Skeletal muscle satellite cell (primary cell): ENCODE measurements around the gene FUT7.
A peak's percentile ranks its signal among the peaks of the same experiment; 100 is the strongest.

Source experiments
- H3K27me3 ChIP-seq: 2 replicates; pipeline ENCODE4 v1.7.0; 2013; ENCODE audit warnings: low read length; ENCODE audit not compliant: control insufficient read depth, insufficient read depth
- H3K36me3 ChIP-seq: 2 replicates; pipeline ENCODE4 v1.7.0; 2013; ENCODE audit warnings: mild to moderate bottlenecking, control low read depth, low read length; ENCODE audit not compliant: insufficient read depth
- H3K4me1 ChIP-seq: 2 replicates; pipeline ENCODE4 v1.7.0; 2013; ENCODE audit warnings: low read length; ENCODE audit not compliant: control insufficient read depth, insufficient read depth
- H3K4me2 ChIP-seq: 2 replicates; pipeline ENCODE4 v1.7.0; 2013; ENCODE audit warnings: mild to moderate bottlenecking, low read length
- H3K4me3 ChIP-seq: 2 replicates; pipeline ENCODE4 v1.7.0; 2013; ENCODE audit warnings: low read length
- H3K9ac ChIP-seq: 2 replicates; pipeline ENCODE4 v1.7.0; 2013; ENCODE audit warnings: mild to moderate bottlenecking, low read depth, low read length, moderate library complexity
- H3K9me3 ChIP-seq: replicated peaks from 2 replicates; pipeline ENCODE4 v1.7.0; 2013; ENCODE audit warnings: mild to moderate bottlenecking, control low read depth, low read length

The FUT7 gene

DNA sequence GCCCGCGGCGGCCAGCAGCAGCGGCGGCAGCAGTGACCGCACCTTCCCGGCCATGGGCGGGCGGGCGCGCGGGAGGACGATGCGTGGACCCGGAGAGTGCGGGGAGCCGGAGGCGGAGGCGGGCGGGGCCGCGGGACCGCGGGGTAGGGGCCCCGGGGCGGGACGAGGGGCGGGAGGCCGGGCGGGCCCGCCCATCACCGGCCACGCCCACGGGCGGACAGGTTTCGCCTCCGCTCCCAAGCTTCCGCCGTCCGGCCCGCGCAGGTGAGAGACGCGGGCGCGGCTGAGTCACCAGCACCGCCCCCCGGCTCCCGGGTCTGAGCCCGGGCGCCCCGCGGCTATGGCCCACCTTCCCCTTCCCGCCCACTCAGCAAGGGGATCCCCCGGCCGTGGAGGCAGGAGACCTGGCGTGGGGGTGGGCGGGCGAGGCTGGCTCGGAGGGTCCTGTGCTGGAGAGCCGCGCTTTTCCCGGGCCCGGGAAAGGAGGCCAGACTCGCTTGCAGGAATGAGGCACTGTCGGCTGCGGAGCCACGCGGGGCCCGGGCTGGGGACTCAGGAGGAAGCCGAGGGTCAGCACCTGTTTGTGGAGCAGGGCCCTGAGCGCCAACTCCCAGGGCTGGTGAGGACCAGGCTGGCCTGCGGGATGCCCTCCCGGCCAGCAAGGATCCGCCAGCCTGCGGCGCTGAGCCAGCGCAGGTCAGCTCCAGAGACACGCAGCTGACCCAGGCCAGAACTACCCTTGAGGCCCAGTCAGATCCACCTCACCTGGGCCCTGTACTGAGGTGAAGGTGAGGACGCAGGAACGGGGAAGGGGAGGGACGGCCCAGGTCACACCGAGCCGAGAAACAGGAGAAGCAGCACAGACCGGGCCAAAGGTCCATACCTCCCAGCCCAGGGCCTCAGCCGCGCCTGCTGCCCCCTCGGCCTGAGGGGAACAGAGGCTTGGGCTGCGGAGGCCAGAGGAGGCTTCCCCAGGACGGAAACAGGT lies 22.4 kb upstream of the FUT7 start, which contains the start of gene ENTPD2:
Gene ENTPD2, minus strand, starts transcription at position 118 of the 988 bp plus-strand sequence. Its CDS starts 64 bp downstream, at position 54.
- Histone ChIP-seq H3K4me3 (no peak within 1 kb of the TSS), H3K4me2 (no peak within 1 kb of the TSS), H3K36me3 (no peaks in the 10 kb centered on the region), H3K9me3 (no peaks in the 10 kb centered on the region), H3K4me1 (peaks cover 6% of the 10 kb centered on the region), H3K9ac (no peak within 1 kb of the TSS), H3K27me3 (peaks cover 58% of the 10 kb centered on the region)

DNA sequence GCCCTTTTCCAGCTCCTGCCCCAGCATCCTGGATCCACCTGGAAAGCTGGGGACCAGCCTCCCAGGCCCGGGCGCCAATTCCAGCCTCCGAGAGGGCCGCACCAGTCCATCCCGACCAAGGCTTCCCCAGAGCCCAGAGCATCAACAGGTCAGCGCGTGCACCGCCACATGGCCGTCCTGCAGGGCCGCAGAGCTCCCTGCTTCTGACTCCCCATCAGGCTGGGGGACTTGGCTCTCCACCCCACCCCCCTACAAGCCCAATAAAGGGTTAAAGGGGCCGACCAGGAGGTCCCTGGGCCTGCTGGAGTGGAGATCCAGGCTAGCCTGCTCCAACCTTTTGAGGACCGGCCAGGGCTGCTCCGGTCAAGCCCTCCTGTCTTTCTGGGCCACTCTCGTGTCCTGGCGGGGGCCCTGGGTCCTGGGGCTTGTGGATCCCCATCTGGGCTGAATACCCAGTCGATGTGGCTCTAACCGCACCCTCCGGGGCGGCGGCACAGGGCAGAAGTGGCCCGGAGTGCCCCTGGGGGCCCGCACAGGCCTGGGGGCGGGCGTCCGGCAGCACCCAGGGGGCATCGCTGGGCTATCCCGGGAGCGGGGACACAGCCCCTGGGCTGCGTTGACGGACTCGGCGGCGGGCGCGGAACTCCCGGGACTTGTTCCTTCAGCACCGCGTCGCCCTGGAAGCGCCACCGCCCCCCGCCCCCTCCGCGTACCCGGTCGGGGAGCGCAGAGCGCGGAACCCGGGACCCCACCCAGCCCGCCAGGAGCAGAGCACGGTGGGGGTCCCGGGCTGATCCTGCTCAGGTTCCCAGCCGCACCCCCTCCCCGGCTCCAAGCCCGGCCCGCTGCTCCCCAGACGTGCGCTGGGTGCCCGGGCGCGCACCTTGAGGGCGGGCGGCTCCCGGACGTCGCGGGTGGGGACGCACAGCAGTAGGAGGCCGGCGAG lies 21.4 kb upstream of the FUT7 start:
- H3K36me3 ChIP-seq: no peaks in the 10 kb centered on the region
- no peak overlapping the region for H3K4me3 ChIP-seq
- no peaks in the 10 kb centered on the region for H3K9me3 ChIP-seq
- no peak overlapping the region for H3K9ac ChIP-seq
- peaks cover 6% of the 10 kb centered on the region for H3K4me1 ChIP-seq
- H3K27me3 ChIP-seq: peaks cover 54% of the 10 kb centered on the region
- no peak overlapping the region for H3K4me2 ChIP-seq

DNA sequence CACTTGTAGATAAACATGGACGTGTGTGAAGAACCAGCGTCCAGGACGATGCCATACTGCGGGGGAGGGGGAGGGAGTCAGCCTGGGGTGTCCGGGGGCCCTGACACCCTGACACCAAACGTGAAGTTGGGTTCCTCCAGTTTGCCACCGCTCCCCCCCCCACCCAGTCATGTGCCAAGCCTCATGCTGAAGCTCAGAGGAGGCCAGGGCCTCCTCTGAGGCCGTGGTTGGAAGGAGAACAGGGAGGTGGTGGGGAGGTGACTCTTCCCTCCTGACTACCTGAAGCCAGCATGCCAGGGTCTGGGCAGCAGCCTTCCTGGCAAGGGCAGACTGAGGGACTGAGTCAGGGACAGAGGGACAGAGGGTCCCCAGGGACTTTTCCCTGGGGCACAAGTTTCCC lies 20.4 kb upstream of the FUT7 start:
- Histone ChIP-seq H3K4me1 (peaks cover 6% of the 10 kb centered on the region), H3K9me3 (no peaks in the 10 kb centered on the region), H3K4me2 (no peak overlapping the region), H3K27me3 (peaks cover 61% of the 10 kb centered on the region), H3K4me3 (no peak overlapping the region), H3K36me3 (no peaks in the 10 kb centered on the region), H3K9ac (no peak overlapping the region)

DNA sequence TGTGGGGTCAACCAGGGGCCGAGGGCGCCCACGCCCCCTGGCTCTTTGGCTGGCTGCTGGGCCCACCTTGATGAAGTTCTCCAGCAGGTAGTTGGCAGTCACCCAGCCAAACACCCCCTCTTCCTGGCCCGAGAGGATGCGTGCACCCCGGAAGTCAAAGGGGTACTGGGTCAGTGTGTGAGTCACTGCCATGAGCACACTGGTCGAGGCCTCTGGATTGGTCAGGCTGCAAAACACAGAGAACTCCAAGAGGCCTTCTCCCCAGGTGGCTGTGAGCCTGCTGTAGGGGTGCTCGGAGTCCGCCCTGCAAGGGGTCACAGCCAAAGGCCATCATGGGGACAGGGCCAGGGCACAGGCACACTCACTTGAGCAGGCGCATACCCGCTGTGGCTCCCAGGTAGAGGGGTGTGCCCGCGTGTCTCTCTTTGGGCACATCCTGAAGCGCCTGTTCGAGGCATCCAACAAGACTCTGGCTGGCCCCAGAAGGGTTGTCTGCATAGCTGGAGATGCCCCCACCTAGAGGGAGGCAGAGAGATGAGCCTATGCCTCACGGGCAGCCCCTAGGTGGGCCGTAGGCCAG lies 19.3 kb upstream of the FUT7 start:
- no peak overlapping the region for H3K9ac ChIP-seq
- no peaks in the 10 kb centered on the region for H3K36me3 ChIP-seq
- peaks cover 58% of the 10 kb centered on the region for H3K27me3 ChIP-seq
- no peak overlapping the region for H3K4me3 ChIP-seq
- H3K4me1 ChIP-seq: peaks cover 9% of the 10 kb centered on the region
- no peak overlapping the region for H3K4me2 ChIP-seq
- H3K9me3 ChIP-seq: no peaks in the 10 kb centered on the region

DNA sequence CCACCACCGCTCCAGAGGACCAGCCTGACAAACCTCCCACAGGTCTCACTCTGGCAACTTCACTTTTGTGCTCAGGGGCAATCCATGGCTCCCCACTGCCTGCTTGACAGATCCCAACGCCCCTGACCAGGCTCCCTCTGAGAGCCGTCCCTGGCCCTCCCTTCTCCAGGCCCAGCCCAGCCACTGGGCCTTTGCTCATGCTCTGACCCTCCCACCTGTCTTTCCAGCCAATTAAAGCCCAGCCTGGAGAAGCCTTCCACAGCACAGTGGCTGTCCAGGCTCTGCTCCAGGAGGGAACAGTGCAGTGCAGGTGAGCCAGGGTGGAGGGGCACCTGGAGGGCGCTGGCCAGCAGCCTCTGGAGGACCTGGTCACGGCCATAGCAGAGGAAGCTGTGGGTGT lies 18.7 kb upstream of the FUT7 start:
- H3K9ac ChIP-seq: no peak overlapping the region
- no peaks in the 10 kb centered on the region for H3K9me3 ChIP-seq
- H3K4me2 ChIP-seq: no peak overlapping the region
- H3K4me1 ChIP-seq: peaks cover 7% of the 10 kb centered on the region
- peaks cover 52% of the 10 kb centered on the region for H3K27me3 ChIP-seq
- no peaks in the 10 kb centered on the region for H3K36me3 ChIP-seq
- H3K4me3 ChIP-seq: no peak overlapping the region

DNA sequence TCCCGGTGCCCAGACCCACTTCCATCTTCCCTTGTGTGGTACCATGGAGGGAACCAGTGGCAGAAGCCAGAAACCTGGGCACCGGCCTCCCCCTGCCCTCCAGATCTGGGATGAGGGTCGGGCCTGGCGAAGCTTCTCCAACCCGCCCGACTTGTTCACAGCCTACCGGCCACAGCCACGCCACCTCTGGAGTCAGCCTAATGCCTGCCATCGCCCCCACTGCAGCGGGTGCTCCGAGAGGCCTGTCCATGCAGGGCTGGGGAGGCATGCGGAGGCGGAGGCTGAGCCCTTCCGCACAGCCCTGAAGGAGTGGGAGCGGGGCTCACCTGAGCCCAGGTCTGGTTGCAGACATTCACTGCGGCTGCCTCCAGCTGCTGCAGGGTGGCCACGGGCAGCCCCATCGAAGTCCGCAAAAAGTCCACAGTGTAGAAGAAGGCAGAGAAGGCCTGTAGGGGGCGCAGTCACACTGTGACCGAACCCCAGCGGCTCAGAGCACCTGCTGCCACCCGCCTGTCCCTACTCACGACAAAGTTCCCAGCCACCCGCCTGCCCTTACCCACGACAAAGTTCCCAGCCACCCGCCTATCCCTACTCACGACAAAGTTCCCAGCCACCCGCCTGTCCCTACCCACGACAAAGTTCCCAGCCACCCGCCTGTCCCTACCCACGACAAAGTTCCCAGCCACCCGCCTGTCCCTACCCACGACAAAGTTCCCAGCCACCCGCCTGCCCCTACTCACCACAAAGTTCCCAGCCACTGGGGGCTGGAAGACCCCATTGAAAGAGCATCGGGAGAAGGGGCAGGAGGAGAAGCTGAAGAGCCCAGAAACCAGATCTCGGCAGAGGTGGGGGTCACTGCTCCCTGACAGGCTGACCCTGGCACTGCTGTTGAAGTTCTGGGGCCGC lies 17.9 kb upstream of the FUT7 start:
- Histone ChIP-seq H3K9ac (no peak overlapping the region), H3K4me1 (peaks cover 11% of the 10 kb centered on the region), H3K4me3 (no peak overlapping the region), H3K4me2 (no peak overlapping the region), H3K27me3 (peaks cover 45% of the 10 kb centered on the region), H3K36me3 (no peaks in the 10 kb centered on the region), H3K9me3 (no peaks in the 10 kb centered on the region)

DNA sequence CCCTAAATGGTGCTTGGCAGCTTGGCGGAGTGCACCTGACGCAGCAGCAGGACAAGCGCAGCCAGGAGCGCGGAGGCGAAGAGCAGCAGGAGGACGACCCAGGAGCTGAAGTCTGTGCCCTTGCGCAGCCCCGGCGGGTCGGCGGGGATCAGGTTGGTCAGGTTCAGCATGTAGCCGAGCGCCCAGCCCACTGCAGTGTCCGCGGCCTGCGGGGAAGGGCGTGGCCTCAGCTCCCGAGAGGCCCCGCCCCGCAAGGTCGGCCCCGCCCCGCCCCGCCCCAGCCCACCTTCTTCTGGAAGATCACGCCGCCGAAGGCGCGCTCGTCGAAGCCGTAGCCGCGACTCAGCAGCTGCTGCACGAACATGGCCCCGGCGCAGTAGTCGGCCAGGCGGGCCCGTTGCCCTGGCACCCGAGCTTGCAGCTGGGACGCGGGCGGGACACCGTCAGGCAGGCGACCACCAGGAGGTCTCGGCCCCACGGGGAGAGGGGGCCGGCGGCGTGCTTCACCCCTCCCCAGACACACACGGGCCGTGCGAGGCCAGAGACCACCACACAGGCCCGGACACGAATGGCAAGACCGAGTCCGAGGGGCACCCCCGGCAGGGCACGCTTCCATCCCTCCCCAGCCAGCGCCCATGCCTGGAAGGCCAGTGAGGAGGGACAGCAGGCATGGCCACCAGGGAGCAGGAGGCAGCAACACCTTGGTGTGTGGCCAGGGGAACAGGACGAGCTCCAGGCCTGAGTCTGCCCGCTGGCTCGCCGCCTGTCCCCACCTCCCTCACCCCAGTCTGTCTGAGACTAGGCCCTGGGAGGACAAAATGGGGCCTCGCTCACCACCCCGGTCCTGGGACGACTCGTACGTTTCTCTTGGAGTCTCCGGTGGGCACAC lies 17.0 kb upstream of the FUT7 start:
- no peak overlapping the region for H3K4me3 ChIP-seq
- no peak overlapping the region for H3K9ac ChIP-seq
- peaks cover 38% of the 10 kb centered on the region for H3K27me3 ChIP-seq
- H3K9me3 ChIP-seq: no peaks in the 10 kb centered on the region
- peaks cover 20% of the 10 kb centered on the region for H3K4me1 ChIP-seq
- no peaks in the 10 kb centered on the region for H3K36me3 ChIP-seq
- H3K4me2 ChIP-seq: no peak overlapping the region

DNA sequence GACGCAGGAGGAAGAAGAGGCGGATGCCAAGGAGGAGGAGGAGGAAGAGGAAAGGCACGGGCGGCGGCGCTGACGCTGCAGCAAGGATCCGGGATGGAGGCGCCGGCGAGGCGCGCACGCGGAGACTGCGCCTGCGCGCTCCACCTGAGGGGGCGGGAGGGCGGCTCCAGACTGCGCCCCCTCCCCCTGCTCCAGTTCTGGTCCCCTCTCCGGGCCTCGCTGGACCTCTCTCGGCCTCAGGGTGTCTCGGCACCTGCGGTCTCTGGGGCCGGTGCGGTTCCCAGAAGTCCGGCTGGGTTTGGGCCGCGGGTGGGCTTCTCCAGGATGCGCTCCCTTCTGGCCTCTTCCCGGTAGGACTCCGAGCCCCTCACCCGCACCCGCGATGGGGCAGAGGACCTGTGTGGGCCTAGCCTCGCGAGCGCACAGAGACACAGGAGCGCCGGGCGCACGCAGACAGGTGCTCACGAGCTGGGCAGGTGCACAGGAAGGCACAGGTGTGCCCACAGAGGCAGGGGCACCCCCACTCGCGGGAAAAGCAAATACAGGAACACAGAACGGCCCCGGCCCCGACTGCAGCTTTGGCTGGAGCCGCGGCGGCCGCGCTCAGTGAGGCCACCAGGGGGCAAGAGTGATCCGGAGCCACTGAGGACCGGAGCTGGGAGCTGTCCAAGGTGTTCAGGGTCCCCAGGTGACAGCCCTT lies 14.3 kb upstream of the FUT7 start, which contains the start of gene NPDC1:
Gene NPDC1, minus strand, starts transcription at position 90 of the 700 bp plus-strand sequence. CDS start 188 bp downstream, outside the sequence.
- peaks cover 21% of the 10 kb centered on the region for H3K27me3 ChIP-seq
- H3K4me1 ChIP-seq: peaks cover 22% of the 10 kb centered on the region
- no peaks in the 10 kb centered on the region for H3K36me3 ChIP-seq
- peak within 1 kb of the TSS; percentile 86 for H3K4me3 ChIP-seq
- H3K4me2 ChIP-seq: peak within 1 kb of the TSS; percentile 95
- no peaks in the 10 kb centered on the region for H3K9me3 ChIP-seq
- peak within 1 kb of the TSS; percentile 69 for H3K9ac ChIP-seq

DNA sequence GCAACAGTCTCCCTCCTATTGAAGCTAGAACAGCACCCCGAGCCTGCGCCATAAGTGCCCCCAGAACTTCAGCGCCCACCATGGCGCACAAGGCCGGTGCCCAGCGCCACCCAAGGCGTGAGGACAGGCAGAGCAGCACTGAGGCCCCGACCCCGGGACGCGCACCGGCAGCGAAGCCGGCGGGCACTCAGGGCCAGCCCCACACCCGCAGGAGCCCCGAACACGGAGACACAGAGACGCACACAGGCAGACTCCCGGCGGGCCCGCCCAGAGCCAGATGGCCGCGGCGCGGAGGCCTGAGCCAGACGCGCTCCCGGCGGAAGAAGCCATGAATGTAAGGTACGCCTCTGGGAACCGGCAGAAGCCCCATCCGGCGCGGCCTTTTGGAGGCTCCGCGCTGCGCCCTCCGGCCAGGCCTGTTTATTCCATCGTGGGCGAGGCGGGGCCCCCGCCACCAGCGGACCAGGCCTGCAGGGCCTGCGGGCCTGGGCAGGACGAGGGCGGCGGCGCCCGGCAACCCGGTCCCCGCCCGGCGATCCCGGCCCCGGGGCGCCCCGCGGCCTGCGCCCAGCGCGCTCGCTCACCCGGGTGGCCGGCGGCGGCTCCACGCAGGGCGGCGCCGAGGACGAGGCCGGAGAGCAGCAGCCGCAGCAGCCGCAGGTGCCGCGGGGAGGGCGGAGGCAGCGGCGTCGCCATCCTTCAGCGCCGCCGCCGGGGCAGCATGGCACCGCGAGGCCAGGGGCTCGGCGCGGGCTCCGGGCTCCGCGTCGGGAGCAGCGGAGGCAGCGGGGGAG lies 13.6 kb upstream of the FUT7 start:
- H3K4me2 ChIP-seq: peak overlapping the region; percentile 95
- H3K4me3 ChIP-seq: peak overlapping the region; percentile 86
- peak overlapping the region; percentile 69 for H3K9ac ChIP-seq
- peaks cover 22% of the 10 kb centered on the region for H3K4me1 ChIP-seq
- no peaks in the 10 kb centered on the region for H3K9me3 ChIP-seq
- H3K36me3 ChIP-seq: no peaks in the 10 kb centered on the region
- H3K27me3 ChIP-seq: peaks cover 21% of the 10 kb centered on the region
